GM19099 (cell line): ENCODE data around the gene SDR42E1.

Source experiments
- POLR2A ChIP-seq: IDR thresholded peaks from 3 replicates; pipeline ENCODE4 v1.6.1; 2011; ENCODE audit warnings: low read depth; ENCODE audit not compliant: insufficient read length; ENCODE audit errors: extremely low read depth

SDR42E1 gene

DNA sequence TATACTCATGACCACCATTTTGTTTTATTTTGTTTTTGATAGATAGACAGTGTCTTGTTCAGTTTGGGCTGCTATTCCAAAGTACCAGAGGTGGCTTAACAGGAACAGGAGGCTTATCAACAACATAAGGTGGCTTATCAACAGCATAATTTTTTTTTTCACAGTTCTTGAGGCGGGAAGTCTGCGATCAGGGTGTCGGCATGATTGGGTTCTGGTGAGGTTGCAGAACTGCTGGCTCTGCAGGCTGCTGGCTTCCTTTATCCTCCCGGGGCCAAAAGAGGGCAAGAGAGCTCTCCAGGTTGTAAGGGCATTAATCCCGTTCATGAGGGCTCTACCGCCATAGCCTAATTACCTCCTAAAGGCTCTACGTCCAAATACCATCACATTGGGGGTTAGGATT, 11.9 kb upstream of the SDR42E1 start:
- TF ChIP-seq POLR2A: no peak

DNA sequence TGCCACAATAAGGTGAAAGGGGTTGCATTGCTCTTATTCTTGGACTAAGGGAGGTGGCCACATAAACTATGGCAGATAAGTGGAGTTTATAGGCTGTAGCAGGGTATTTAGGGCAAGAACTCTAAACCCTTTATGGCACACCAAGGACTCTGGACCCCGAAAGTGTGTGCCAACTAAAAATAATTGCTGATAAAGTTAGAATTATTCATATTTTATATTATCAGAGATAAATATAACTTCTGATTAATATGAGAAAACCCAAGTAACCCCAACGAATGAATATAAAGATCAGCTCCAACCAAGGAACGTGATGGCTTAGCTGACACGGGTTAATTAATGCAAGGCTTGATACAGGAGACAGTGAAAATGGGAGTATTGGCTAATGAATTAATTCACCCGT, 8.8 kb upstream of the SDR42E1 start:
- TF ChIP-seq POLR2A: no peak

DNA sequence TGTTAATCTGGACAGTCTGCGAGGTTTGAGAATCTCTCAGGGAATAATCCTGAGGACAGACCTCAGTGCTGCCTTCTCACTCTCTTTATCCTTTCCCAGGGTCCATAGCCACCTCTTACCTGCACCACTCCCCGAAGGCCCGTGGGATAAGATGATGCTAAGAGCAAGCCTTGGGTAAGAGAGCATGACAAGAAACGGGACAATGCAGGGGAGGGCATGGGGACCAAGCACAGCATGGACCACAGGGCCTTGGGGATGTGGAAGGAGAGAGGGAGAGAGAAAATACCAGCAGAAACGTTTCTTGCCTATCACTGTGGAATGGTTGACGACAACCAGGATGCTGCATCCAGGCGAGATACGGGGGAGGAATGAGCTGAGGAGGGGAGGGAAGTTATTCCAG, 8.3 kb upstream of the SDR42E1 start:
- TF ChIP-seq POLR2A: no peak

DNA sequence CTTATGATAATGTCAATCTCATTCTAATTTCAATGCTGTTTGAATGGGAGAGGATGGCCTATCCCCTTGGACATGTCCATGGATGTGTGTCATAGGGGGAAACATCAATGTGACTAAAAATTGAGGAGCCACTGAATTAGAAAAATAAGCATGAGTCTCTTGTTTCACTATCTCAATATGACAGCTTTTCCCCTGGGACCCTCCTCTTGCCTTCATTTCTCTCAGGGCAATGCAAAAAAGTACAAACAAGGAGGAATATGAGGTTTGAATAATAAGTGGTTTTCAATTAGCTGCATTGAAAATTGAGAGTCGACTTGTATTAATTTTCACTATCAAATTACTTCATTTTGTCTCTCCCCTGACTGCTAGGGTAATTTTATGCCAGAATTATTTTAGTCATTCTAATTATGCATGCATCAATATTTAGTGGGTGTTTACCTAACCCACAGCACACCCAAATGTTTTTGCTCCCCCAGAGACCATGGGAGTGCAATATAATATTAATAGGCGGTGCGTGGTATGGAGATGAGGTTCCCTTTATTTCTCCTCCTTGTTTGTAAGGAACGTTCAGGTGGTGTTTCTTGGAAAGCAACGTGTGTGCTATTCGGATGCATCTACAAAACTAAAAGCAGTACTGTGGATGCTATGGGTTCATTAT, 6.8 kb upstream of the SDR42E1 start:
- no peak for TF ChIP-seq POLR2A

DNA sequence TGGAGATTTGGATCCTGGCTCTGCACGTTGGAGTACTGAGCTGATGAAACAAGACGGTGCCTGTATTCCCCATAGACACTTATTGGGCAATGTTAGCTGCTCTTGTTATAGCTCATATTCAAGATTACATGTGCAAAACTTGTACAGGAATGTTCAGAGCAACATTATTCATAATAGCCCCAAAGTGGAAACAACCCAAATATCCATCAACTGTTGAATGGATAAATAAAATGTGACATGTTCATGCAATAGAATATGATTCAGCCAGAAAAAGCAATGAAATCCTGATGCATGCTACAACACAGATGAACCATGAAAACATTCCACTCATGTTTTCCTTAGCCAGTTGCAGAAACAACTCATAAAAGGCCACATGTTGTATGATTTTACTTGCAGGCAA, 5.7 kb upstream of the SDR42E1 start:
- no peak for TF ChIP-seq POLR2A

DNA sequence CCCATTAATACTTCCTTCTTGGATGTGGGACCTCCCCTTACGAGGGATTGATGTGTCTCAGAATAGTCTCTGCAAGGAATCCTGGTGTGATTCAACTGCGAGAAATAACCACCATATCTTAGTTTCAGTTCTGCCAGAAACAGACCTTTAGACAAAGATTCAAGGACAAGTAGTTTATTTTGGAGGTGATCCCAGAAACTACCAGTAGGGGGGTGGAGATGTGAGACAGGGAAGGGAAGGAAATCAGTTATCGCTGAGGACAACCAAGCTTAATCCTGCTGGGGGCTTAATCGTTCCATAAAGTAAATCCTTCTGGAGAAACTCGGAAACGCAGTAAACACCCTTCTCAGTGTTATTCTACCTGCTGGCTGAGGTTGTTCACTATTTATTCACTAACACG, 5.0 kb upstream of the SDR42E1 start:
- TF ChIP-seq POLR2A: no peak

DNA sequence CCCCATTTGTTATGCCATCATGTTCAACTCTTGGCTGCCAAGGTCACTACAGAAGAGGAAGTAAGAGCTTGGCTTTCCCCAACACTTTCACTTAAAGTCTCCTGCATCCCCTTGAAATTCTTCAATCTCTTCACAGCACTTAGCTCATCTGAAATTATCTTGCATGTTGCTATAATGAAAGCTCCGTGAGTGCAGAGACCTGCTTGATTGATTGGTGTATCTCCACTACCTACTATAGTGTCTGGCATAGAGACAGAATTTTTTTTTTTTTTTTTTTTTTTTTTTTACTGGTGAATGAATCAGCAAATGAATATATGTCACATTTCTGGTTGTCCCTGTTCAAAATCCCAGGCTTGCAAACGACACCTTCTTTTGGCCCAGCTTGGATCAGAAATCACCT, 1.9 kb upstream of the SDR42E1 start:
- no peak for TF ChIP-seq POLR2A

DNA sequence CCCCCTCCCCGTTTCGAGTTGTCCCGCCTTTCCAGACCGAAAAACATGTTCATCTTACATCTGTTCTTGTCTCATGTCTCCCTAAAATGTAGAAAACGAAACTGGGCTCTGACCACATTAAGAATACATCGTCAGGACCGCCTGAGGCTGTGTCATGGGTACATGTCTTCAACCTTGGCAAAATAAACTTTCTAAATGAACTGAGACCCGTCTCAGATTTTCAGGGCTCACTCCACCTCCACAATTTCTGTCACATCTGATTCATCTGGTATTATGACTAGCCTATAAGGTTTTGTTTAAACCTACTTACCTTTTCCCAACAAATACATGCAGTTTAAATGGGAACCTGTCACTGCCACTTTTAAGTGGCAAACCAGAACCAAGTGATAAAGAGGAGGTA, 621 bp downstream of the SDR42E1 start:
- no peak for TF ChIP-seq POLR2A

DNA sequence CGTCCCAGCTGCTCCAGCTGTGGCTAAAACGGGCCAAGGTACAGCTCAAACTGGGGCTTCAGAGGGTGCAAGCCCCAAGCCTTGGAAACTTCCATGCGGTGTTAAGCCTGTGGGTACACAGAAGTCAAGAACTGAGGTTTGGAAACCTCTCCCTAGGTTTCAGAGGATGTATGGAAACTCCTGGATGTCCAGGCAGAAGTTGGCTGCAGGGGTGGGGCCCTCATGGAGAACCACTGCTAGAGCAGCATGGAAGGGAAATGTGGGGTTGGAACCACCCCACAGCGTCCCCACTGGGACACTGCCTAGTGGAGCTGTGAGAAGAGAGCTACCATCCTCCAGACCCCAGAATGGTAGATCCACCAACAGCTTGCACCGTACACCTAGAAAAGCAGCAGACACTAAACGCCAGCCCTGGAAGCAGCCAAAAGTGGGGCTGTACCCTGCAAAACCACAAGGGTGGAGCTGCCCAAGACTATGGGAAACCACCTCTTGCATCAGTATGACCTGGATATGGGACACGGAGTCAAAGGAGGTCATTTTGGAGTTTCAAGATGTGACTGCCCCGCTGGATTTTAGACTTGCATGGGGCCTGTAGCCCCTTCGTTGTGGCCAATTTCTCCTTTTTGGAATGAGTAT, 2.2 kb downstream of the SDR42E1 start:
- no peak for TF ChIP-seq POLR2A

DNA sequence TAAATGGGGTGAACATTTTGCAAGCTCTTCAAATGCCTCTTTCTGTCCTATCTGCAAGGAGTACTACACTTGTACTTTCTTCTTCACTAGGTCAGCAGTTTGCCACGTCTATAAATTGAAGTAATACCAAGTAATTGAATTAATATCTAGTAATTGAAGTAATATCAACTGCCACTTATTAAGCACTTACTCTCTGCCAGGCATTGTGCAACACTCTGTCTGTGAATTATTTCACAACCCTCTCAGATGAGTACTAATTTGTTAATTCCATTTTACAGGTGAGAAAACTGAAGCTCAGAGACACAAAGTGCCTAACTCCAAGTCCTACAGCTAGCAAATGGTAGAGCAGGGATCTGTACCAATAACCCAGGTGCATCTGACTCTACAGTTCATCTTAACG, 4.1 kb downstream of the SDR42E1 start:
- TF ChIP-seq POLR2A: no peak

DNA sequence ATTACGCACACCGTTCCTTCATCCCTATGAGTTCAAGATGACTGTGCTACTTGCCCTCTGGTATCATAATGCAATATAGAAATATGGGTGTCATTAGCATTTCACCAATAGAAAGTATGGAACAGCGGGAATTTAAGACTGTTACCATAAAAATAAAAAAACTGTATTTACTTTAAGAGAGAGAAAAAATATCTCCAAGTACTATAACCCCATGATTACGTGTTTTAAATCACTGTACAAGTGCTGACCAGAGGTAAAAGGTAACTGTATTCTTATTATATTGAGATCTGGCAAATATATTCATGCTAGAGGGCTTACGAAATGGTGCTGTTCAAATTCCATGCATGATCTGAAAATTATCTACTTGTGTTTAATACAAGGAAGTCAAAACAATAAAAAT, 5.2 kb downstream of the SDR42E1 start:
- TF ChIP-seq POLR2A: no peak

DNA sequence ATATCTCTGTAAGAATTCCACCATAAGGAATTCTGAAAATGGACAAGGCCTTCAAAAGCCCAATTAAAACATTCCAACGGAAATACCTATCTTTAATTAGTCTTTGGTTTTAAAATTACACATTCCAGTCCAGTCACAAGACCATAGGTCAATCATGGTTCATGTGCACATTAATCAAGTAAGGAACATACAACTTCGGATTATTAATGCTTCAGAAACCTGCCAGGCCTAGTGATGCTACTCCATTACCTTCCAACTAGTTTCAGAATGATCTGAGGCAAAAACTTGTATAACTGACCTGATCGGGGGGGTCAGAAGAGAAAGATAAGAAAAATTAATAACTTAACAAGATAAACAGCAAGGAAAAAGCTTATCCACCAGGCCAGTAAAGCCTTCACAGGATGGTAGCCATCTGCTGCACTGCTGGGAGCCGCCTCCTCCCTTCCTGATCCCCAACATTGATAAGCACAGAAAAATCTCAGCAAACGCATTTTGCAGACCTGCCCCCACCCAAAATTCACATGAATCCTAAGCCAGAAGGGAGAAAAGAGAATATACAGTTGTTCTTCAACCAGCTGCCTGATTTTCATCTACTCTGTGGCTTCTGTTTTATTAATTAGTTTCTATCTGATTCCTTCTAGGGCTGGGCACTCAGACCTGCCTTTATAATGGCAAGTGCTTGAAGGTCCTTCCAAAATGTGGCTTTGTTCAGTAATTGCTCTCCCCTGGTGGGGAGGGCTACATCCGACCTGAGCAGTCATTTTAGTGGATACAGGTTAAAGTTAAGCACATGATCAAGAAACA, 6.0 kb downstream of the SDR42E1 start:
- no peak for TF ChIP-seq POLR2A

DNA sequence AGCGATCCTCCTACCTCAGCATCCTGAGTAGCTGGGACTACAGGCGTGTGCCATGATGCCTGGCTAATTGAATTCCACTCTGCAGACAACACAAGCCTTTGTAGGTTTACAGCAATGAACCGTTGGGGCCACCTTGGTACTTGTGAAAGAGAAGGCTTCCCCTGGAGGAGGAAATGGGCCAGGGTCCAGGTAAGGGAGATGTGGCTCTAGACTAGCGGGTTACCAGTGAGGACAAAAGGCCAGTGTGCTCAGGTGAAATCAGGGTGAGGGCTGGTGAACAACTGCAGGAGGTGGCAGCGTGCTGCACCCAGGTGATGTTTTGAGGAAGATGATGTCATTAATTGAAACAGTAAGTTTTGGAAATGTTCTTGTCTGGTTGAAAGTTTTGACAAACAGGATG, 6.7 kb downstream of the SDR42E1 start:
- TF ChIP-seq POLR2A: no peak

DNA sequence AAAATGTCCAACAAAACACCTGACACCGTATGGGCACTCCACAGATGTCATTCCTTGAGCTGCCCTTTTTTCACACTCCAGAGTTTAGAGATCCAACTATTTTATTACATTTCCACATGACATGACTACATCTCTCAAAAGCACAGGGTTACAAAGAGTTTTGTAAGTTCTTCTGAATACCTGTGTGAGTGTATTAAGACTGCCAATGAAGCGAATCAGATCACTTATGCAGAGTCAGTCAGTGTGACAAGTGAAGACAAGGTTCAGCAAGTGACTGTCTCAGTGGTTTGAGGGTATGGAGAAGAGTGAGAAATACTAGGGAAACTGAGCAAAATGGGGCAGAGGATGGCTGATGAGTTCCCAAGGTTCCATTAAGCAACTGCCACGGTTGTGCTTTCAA, 8.4 kb downstream of the SDR42E1 start:
- TF ChIP-seq POLR2A: no peak

DNA sequence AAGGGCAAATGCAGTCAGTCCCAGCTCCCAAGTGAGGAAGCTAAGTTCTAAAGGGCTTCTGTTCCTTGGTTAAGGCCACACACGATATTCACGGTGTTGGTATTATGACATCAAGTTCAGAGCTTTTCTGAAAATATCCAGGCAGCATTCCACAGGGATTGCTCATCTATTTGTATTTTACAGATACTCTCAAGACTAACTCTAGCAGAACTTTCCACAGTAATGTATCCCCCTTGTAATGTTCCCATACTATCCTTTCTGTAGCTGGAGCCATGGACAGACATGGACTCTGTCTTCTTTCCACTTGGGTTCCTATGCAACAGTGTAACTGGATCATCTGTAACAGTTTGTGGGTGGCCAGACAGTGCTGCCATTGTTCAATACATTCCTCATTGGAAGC, 13.5 kb downstream of the SDR42E1 start:
- no peak for TF ChIP-seq POLR2A
